SK-N-SH treated with all-trans-retinoic acid at 6 μM for 48 hours (cell line): ENCODE measurements around the gene OR2G6.
"Not testable (repeated sequence)": the region's sequence is repeated elsewhere in the genome, so short reads cannot be mapped to it uniquely, and the experiment has no call there.

Experiments used
- ARNTL ChIP-seq: fragments of 450-650 bp; formaldehyde crosslinking; IDR thresholded peaks from 2 replicates; pipeline ENCODE4 v1.5.0; 2020; ENCODE audit warnings: low read depth, mild to moderate bottlenecking, moderate library complexity, borderline replicate concordance
- BACH2 ChIP-seq: fragments of 250-450 bp; sonication (Bioruptor Pico); IDR thresholded peaks from 2 replicates; pipeline ENCODE4 v1.9.0; 2021; ENCODE audit warnings: mild to moderate bottlenecking, borderline replicate concordance
- CSDC2 ChIP-seq: fragments of 250-450 bp; sonication (Bioruptor Pico); IDR thresholded peaks from 2 replicates; pipeline ENCODE4 v1.5.0; 2020; ENCODE audit warnings: mild to moderate bottlenecking, moderate library complexity
- ESRRG ChIP-seq: fragments of 250-450 bp; sonication (Bioruptor Pico); IDR thresholded peaks from 2 replicates; pipeline ENCODE4 v1.6.1; 2021; ENCODE audit warnings: mild to moderate bottlenecking
- GLIS3 ChIP-seq: fragments of 250-450 bp; sonication (Bioruptor Pico); IDR thresholded peaks from 2 replicates; pipeline ENCODE4 v1.5.0; 2020; ENCODE audit warnings: mild to moderate bottlenecking, moderate library complexity
- ISL1 ChIP-seq: fragments of 250-450 bp; sonication (Bioruptor Pico); IDR thresholded peaks from 2 replicates; pipeline ENCODE4 v2.1.2; 2022; ENCODE audit warnings: mild to moderate bottlenecking, moderate library complexity
- OSR1 ChIP-seq: fragments of 250-450 bp; sonication (Bioruptor Pico); IDR thresholded peaks from 2 replicates; pipeline ENCODE4 v1.8.0; 2022; ENCODE audit warnings: moderate library complexity, mild to moderate bottlenecking, inconsistent platforms
- PATZ1 ChIP-seq: fragments of 250-450 bp; sonication (Bioruptor Pico); IDR thresholded peaks from 2 replicates; pipeline ENCODE4 v1.8.0; 2020; ENCODE audit warnings: mild to moderate bottlenecking, moderate library complexity, borderline replicate concordance
- RARB ChIP-seq: fragments of 250-450 bp; sonication (Bioruptor Pico); IDR thresholded peaks from 2 replicates; pipeline ENCODE4 v1.8.0; 2021; ENCODE audit warnings: mild to moderate bottlenecking, moderate library complexity
- TOX ChIP-seq: fragments of 250-450 bp; sonication (Bioruptor Pico); IDR thresholded peaks from 2 replicates; pipeline ENCODE4 v1.8.0; 2021; ENCODE audit warnings: mild to moderate bottlenecking, moderate library complexity, borderline replicate concordance
- ZFP3 ChIP-seq: fragments of 250-450 bp; sonication (Bioruptor Pico); IDR thresholded peaks from 2 replicates; pipeline ENCODE4 v1.5.0; 2020; ENCODE audit warnings: mild to moderate bottlenecking, moderate library complexity
- ZNF8 ChIP-seq: fragments of 450-650 bp; formaldehyde crosslinking; IDR thresholded peaks from 2 replicates; pipeline ENCODE4 v1.5.0; 2020; ENCODE audit warnings: mild to moderate bottlenecking, moderate library complexity
- TF ChIP-seq, protein P1 (sequence below): fragments of 250-450 bp; sonication (Bioruptor Pico); IDR thresholded peaks from 2 replicates; pipeline ENCODE4 v1.5.1; 2021; ENCODE audit warnings: mild to moderate bottlenecking, moderate library complexity
- TF ChIP-seq, protein P2 (sequence below): fragments of 250-450 bp; sonication (Bioruptor Pico); IDR thresholded peaks from 2 replicates; pipeline ENCODE4 v1.5.0; 2020; ENCODE audit warnings: mild to moderate bottlenecking, moderate library complexity

DNA sequence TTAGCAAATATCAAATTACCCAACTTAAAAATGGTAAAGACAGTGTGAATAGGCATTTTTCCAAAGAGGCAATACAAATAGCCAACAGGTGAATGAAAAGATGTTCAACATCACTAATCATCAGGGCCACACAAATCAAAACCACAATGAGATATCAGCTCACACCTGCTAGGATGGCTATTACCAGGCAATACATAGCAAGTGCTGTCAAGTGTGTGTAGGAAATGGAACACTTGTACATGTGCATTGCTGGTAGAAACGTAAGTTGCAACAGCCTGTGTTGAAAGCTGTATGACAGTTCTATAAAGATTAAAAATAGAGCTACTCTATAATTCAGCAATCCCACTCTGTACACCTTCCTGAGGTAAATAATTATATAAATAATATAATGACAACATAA, 64.2 kb downstream of the OR2G6 start:
- not testable (repeated sequence) for TF ChIP-seq OSR1 (CRISPR knock-in tag); ZFP3 (CRISPR knock-in tag); CSDC2 (CRISPR knock-in tag); BACH2; PATZ1 (CRISPR knock-in tag); ARNTL (CRISPR knock-in tag); TOX (CRISPR knock-in tag); ZNF8 (CRISPR knock-in tag); GLIS3 (CRISPR knock-in tag); RARB; ISL1; ESRRG
- TF ChIP-seq, protein P1, sequence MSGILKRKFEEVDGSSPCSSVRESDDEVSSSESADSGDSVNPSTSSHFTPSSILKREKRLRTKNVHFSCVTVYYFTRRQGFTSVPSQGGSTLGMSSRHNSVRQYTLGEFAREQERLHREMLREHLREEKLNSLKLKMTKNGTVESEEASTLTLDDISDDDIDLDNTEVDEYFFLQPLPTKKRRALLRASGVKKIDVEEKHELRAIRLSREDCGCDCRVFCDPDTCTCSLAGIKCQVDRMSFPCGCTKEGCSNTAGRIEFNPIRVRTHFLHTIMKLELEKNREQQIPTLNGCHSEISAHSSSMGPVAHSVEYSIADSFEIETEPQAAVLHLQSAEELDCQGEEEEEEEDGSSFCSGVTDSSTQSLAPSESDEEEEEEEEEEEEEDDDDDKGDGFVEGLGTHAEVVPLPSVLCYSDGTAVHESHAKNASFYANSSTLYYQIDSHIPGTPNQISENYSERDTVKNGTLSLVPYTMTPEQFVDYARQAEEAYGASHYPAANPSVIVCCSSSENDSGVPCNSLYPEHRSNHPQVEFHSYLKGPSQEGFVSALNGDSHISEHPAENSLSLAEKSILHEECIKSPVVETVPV (CRISPR knock-in tag), result not testable (repeated sequence)
- TF ChIP-seq, protein P2, sequence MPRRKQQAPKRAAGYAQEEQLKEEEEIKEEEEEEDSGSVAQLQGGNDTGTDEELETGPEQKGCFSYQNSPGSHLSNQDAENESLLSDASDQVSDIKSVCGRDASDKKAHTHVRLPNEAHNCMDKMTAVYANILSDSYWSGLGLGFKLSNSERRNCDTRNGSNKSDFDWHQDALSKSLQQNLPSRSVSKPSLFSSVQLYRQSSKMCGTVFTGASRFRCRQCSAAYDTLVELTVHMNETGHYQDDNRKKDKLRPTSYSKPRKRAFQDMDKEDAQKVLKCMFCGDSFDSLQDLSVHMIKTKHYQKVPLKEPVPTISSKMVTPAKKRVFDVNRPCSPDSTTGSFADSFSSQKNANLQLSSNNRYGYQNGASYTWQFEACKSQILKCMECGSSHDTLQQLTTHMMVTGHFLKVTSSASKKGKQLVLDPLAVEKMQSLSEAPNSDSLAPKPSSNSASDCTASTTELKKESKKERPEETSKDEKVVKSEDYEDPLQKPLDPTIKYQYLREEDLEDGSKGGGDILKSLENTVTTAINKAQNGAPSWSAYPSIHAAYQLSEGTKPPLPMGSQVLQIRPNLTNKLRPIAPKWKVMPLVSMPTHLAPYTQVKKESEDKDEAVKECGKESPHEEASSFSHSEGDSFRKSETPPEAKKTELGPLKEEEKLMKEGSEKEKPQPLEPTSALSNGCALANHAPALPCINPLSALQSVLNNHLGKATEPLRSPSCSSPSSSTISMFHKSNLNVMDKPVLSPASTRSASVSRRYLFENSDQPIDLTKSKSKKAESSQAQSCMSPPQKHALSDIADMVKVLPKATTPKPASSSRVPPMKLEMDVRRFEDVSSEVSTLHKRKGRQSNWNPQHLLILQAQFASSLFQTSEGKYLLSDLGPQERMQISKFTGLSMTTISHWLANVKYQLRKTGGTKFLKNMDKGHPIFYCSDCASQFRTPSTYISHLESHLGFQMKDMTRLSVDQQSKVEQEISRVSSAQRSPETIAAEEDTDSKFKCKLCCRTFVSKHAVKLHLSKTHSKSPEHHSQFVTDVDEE (CRISPR knock-in tag), result not testable (repeated sequence)
